GM21390 (cell line): ENCODE data around the gene TLDC2.
"Not testable (repeated sequence)": the region's sequence is repeated elsewhere in the genome, so short reads cannot be mapped to it uniquely, and the experiment has no call there.

Experiments used
- ATAC-seq: cut with Tn5 transposase; IDR thresholded peaks from one replicate; pipeline ENCODE4 v1.9.1; 2021; ENCODE audit not compliant: unreplicated experiment

The TLDC2 gene

DNA sequence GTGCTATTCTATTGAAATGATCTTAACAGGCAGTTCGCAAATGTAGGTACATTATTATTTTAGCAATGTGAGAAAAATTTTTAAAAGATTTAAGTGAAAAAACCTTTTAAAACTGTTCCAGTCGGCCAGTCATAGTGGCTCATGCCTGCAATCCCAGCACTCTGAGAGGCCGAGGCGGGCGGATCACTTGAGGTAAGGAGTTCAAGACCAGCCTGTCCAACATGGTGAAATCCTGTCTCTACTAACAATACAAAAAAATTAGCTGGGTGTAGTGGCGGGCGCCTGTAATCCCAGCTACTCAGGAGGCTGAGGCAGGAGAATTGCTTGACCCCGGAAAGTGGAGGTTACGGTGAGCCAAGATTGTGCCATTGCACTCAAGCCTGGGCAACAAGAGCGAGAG, 29.6 kb downstream of the TLDC2 start:
- not testable (repeated sequence) for ATAC-seq

- not testable (repeated sequence) for ATAC-seq
Measured at GRCh38 chr20:36906086-36906485, 30.1 kb downstream of the TLDC2 start.

- no peak for ATAC-seq
Measured at GRCh38 chr20:36908603-36909002, 32.7 kb downstream of the TLDC2 start.

DNA sequence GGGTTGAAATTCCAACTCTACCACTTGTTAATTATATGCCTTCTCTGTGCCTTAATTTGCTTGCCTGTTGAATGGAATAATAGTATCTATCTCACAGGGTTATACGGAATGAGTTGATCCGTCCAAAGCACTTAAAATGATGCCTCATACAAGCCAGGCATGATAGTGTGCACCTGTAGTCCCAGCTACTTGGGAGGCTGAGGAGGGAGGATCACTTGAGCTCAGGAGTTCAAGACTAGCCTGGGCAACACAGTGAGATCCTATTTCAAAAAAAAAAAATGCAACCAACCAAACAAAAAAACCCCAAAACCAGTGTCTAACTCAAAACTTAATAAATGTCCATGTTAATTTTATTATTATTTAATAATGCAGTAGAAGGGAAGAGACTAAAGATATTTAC, 40.3 kb downstream of the TLDC2 start:
- no peak for ATAC-seq

- ATAC-seq, result no peak
Measured at GRCh38 chr20:36917240-36917639, 41.3 kb downstream of the TLDC2 start.

- ATAC-seq, result no peak
Measured at GRCh38 chr20:36917943-36918342, 42.0 kb downstream of the TLDC2 start.

DNA sequence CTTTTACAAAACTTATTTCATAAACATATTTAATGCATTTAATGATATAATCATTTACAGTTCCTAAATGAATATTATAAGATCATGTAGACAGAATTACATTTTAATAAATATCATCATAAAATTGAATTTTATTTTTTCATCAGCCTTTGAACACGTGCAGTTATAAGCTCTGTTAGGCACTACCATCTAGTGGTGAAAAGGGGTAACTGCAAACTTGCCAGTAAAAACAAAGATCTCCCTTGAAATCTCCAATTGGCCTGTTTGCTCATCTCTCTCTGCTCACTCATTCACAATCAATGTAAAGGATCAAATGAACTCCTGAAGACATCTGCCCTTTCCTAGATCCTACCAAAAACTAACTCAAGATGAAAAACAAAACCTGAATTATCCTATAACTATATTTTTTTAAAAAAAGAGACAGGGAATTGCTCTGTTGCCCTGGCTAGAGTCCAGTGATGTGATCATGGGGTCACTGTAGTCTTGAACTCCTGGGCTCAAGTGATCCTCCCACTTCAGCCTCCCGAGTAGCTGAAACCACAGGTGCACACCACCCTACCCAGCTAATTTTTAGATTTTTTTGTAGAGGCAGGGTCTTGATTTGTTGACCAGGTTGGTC, 43.9 kb downstream of the TLDC2 start:
- no peak for ATAC-seq

DNA sequence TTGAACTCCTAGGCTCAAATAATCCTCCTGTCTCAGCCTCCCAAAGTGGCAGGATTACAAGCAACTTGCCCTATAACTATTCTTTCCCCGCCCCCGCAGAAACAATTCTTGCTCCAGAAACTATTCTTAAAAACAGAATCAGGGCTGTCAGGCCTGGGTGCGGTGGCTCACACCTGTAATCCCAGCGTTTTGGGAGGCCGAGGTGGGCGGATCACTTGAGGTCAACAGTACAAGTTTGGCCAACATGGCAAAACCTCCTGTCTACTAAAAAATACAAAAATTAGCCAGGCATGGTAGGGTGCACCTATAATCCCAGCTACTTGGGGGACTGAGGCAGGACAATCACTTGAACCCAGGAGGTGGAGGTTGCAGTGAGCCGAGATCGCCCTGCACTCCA, 44.4 kb downstream of the TLDC2 start:
- ATAC-seq, result no peak

GRCh38 chr20:36924167-36925045, 48.5 kb downstream of the TLDC2 start:
- ATAC-seq, result no peak

- no peak for ATAC-seq
Measured at GRCh38 chr20:36925234-36925633, 49.3 kb downstream of the TLDC2 start.

DNA sequence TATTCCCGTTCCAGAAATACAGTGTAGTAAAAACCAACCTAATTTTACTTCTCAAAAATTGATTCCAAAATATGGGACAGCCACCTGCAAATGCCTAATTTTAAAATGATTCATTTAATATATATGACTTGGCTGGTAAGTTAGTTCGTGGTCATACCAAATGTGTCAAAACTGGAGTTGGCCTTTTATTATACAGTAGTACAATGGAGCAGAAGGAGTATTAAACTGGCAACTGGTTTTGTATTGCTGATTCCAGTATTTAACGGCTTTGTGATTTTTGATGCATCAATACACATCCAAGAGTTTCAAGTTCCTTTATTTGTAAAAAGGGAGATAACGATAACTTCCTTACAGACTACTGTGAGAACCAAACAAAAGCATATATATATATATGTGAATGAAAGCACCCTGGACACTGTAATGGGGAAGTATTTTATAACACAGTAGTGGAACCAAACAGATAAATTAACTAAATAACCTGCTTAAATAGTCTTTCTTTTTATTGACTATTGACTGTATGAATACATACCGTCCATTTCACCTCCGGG, 50.8 kb downstream of the TLDC2 start:
- ATAC-seq, result no peak

DNA sequence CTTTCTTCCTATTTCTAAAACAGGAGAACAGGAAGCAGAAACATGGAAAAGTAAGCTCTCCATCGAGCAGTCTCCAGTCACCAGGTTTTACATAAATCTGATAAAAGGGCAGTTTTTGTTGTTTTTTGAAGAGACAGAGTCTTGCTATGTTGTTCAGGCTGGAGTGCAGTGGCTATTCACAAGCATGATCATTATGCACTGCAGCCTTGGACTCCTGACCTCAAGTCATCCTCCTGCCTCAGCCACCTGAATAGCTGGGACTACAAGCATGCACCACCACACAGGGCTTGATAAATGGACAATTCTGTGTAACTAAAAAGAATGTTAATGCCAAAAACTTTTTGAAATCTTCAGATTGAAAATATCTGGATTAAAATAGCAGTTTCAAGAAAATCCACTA, 51.8 kb downstream of the TLDC2 start:
- no peak for ATAC-seq

DNA sequence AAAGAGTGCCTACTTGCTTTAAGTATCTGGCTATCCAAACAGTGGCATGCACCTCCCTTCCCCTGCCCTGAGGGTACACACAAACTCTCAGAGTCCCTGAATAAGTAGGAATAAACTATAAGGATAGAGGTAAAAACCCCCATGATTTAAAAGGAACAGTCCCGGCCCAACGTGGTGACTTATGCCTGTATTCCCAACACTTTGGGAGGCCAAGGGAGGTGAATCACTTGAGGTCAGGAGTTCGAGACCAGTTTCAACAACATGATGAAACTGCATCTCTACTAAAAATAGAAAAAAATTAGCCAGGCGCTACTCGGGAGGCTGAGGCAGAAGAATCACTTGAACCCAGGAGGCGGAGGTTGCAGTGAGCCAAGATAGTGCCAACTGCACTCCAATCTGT, 53.4 kb downstream of the TLDC2 start:
- ATAC-seq, result no peak

- ATAC-seq, result no peak
Measured at GRCh38 chr20:36929691-36930090, 53.8 kb downstream of the TLDC2 start.

DNA sequence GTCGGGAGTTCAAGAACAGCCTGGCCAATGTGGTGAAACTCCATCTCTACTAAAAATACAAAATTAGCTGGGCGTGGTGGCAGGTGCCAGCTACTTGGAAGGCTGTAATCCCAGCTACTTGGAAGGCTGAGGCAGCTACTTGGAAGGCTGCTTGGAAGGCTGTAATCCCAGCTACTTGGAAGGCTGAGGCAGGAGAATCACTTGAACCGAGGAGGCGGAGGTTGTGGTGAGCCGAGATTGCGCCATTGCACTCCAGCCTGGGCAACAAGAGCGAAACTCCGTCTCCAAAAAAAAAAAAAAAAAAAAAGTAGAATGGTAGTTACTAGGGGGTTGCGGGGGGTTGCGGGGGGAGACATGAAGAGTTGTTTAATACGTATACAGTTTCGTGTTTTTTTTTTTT, 56.1 kb downstream of the TLDC2 start:
- not testable (repeated sequence) for ATAC-seq

DNA sequence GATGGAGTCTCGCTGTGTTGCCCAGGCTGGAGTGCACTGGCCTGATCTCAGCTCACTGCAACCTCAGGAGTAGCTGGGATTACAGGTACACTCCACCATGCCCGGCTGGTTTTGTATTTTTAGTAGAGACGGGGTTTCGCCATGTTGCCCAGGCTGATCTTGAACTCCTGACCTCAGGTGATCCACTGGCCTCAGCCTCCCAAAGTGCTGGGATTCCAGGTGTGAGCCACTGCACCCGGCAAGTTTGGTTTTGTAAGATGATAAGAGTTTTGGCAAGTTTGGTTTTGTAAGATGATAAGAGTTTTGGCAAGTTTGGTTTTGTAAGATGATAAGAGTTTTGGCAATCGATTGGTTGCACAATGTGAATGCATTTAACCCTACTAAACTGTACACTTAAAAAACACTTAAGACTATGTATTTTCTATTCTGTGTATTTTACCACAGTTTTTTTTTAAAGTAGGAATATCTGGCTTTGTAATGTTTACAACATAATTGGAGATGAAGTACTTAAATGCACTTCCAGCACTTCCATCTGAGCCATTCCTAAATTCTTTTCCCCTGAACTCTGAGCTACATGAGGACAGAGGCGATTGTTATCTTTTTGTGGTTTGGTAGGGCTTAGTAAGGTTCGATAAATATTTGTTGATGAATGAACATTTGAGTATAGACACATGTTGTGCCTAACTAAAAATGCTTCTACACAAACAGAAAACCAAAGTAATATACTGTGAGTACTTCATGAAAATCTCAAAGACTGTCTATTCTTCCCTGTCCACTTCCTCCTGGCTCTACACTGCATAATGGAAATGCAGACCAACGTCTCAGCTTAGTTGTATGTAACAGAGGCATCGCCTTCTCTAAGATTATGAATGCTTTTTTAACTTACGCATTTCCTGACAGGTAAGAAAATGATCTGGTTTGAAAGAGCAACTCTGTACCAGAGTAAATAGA, 56.8 kb downstream of the TLDC2 start:
- ATAC-seq, result no peak

DNA sequence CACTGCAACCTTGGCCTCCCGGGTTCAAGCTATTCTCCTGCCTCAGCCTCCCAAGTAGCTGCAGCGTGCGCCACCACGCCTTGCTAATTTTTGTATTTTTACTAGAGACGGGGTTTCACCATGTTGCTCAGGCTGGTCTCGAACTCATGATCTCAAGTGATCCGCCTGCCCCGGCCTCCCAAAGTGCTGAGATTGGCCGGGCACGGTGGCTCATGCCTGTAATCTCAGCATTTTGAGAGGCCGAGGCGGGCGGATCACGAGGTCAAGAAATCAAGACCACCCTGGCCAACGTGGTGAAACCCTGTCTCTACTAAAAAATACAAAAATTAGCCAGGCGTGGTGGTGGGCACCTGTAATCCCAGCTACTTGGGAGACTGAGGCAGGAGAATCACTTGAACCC, 57.6 kb downstream of the TLDC2 start:
- ATAC-seq, result not testable (repeated sequence)

DNA sequence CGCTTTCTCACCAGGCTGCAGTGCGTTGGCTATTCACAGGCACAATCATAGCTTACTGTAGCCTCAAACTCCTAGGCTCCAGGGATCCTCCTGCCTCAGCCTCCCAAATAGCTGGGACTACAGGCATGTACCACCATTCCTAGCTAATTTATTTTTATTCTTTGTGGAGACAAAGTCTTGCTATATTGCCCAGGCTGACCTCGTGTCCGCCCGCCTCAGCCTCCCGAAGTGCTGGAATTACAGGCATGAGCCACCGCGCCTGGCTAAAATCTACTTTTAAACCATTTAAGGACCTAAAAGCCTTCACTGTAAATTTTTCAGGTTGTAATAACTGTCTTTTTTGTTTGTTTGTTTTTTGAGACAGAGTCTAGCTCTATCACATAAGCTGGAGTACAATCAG, 60.4 kb downstream of the TLDC2 start:
- ATAC-seq, result no peak

DNA sequence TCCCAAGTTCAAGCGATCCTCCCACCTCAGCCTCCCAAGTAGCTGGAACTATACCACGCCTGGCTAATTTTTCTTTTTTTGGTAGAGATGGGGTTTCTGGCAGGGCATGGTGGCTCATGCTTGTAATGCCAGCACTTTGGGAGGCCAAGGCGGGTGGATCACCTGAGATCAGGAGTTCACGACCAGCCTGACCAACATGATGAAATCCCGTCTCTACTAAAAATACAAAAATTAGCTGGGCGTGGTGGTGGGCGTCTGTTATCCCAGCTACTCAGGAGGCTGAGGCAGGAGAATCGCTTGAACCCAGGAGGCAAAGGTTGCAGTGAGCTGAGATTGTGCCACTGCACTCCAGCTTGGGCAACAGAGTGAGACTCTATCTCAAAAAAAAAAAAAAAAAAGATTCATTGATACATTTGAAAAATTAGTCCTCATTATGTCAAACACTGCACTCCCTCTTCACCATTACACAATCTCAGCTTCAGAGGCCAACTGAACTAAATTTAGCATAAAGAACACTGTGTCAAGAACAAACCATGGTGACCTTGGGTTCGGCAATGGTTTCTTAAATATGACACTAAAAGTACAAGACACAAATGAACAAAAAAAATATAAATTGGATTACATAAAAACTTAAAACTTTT, 60.9 kb downstream of the TLDC2 start:
- ATAC-seq, result not testable (repeated sequence)

DNA sequence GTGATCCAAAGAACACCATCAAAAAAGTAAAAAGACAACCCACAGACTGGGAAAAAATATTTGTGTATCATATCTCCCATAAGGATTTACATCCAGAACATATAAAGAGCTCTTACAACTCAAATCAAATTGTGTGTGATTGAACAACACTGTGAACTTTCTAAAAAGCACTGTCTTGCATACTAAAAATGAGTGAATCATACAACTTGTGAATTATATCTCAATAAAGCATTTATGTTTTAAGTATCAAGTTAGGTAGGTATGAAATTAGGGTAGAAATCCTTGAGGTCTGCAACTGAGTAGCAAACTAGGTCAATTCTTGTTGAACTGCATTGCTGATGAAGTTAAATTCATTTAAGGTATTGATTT, 61.4 kb downstream of the TLDC2 start:
- ATAC-seq, result no peak

GRCh38 chr20:36941401-36941835, 65.5 kb downstream of the TLDC2 start:
- no peak for ATAC-seq
